NCI-H524 (cell line): ENCODE data around the gene FAT2.
"Not testable (repeated sequence)": the region's sequence is repeated elsewhere in the genome, so short reads cannot be mapped to it uniquely, and the experiment has no call there.

Experiments used
- DNase-seq, 2 experiments: peaks; one replicate each; lab custom pipeline; 2025; lab: John Stamatoyannopoulos, UW

Gene FAT2

GRCh38 chr5:151611127-151611775 lies 20.1 kb upstream of the FAT2 start:
- DNase-seq: no peak

- DNase-seq: no peak
Observed at GRCh38 chr5:151608522-151608921, 17.4 kb upstream of the FAT2 start.

- no peak for DNase-seq
Observed at GRCh38 chr5:151607304-151607703, 16.2 kb upstream of the FAT2 start.

- no peak for DNase-seq
Observed at GRCh38 chr5:151605559-151605958, 14.4 kb upstream of the FAT2 start.

- no peak for DNase-seq
Observed at GRCh38 chr5:151602806-151603205, 11.7 kb upstream of the FAT2 start.

- peak; percentile 96 to 99 for DNase-seq
Observed at GRCh38 chr5:151601391-151601790, 10.3 kb upstream of the FAT2 start.

GRCh38 chr5:151600069-151600665 lies 9.0 kb upstream of the FAT2 start:
- peak in 1 of 2 experiments; percentile 43 for DNase-seq

GRCh38 chr5:151598984-151599383 lies 7.9 kb upstream of the FAT2 start:
- DNase-seq: peak; percentile 63 to 78

GRCh38 chr5:151598549-151598948 lies 7.4 kb upstream of the FAT2 start:
- no peak for DNase-seq

- DNase-seq: no peak
Observed at GRCh38 chr5:151597749-151598148, 6.6 kb upstream of the FAT2 start.

- DNase-seq: no peak
Observed at GRCh38 chr5:151596828-151597539, 5.9 kb upstream of the FAT2 start.

GRCh38 chr5:151595411-151595826 lies 4.3 kb upstream of the FAT2 start:
- peak; percentile 66 to 82 for DNase-seq

- peak in 1 of 2 experiments; percentile 15 for DNase-seq
Observed at GRCh38 chr5:151592855-151593408, 1.8 kb upstream of the FAT2 start.

GRCh38 chr5:151589878-151590570 lies 1.1 kb downstream of the FAT2 start:
- DNase-seq: no peak

- DNase-seq: no peak
Observed at GRCh38 chr5:151587796-151588555, 3.2 kb downstream of the FAT2 start.

GRCh38 chr5:151585970-151586369 lies 5.2 kb downstream of the FAT2 start:
- DNase-seq: no peak

- DNase-seq: not testable (repeated sequence)
Observed at GRCh38 chr5:151585344-151585743, 5.8 kb downstream of the FAT2 start.

GRCh38 chr5:151584057-151584937 lies 6.8 kb downstream of the FAT2 start:
- no peak for DNase-seq

- DNase-seq: peak; percentile 63 to 79
Observed at GRCh38 chr5:151581812-151582583, 9.1 kb downstream of the FAT2 start.

- no peak for DNase-seq
Observed at GRCh38 chr5:151581347-151581746, 9.8 kb downstream of the FAT2 start.
